HepG2 (cell line): ENCODE results near the gene UNC13D. TPM values are rescaled to one million over a fixed set of nuclear protein-coding genes. Genes with fewer than 3 reads are reported as not detected.

ENCODE experiments used
- ESRRA ChIP-seq: sonication (generic); formaldehyde crosslinking; IDR thresholded peaks from 2 replicates; pipeline ENCODE4 v1.5.1; 2020; ENCODE audit warnings: mild to moderate bottlenecking, low read depth, missing genetic modification reagents
- GATA4 ChIP-seq: sonication (generic); IDR thresholded peaks from 2 replicates; pipeline ENCODE4 v1.6.1; 2016; ENCODE audit warnings: antibody characterized with exemption, low read depth, borderline replicate concordance
- GFI1 ChIP-seq: sonication (generic); formaldehyde crosslinking; IDR thresholded peaks from 2 replicates; pipeline ENCODE4 v1.5.0; 2020; ENCODE audit warnings: missing genetic modification reagents, mild to moderate bottlenecking, borderline replicate concordance
- HOXA5 ChIP-seq: sonication (generic); formaldehyde crosslinking; IDR thresholded peaks from 2 replicates; pipeline ENCODE4 v1.4.0; 2020; ENCODE audit warnings: missing genetic modification reagents
- KLF16 ChIP-seq, 2 experiments: sonication (generic) in 1 of 2; formaldehyde crosslinking in 1 of 2; IDR thresholded peaks; 2 replicates each; pipeline versions ENCODE4 v1.6.1 to v1.8.0; 2016 to 2023; ENCODE audit warnings: missing genetic modification reagents in 2 of 2, missing compliant biosample characterization in 1 of 2
- NCOA1 ChIP-seq: sonication (generic); formaldehyde crosslinking; IDR thresholded peaks from 2 replicates; pipeline ENCODE4 v1.9.0; 2021; ENCODE audit warnings: missing genetic modification reagents
- NFYB ChIP-seq: sonication (generic); formaldehyde crosslinking; IDR thresholded peaks from 2 replicates; pipeline ENCODE4 v1.4.0; 2020; ENCODE audit warnings: missing genetic modification reagents
- NR2C2 ChIP-seq: sonication (generic); formaldehyde crosslinking; IDR thresholded peaks from 2 replicates; pipeline ENCODE4 v1.4.0; 2020; ENCODE audit warnings: missing genetic modification reagents, mild to moderate bottlenecking, moderate library complexity, borderline replicate concordance
- SALL2 ChIP-seq: sonication (generic); formaldehyde crosslinking; IDR thresholded peaks from 2 replicates; pipeline ENCODE4 v1.8.1; 2023; ENCODE audit warnings: mild to moderate bottlenecking, missing genetic modification reagents, inconsistent platforms
- SIX1 ChIP-seq: sonication (generic); formaldehyde crosslinking; IDR thresholded peaks from 2 replicates; pipeline ENCODE4 v1.4.0; 2020; ENCODE audit warnings: missing genetic modification reagents, borderline replicate concordance
- THAP11 ChIP-seq: IDR thresholded peaks from 2 replicates; pipeline ENCODE4 v1.6.1; 2016; ENCODE audit warnings: missing biosample characterization, missing genetic modification reagents
- ZBTB3 ChIP-seq: sonication (generic); formaldehyde crosslinking; IDR thresholded peaks from 2 replicates; pipeline ENCODE4 v1.4.0; 2020; ENCODE audit warnings: low read depth, mild to moderate bottlenecking, moderate library complexity, missing genetic modification reagents, borderline replicate concordance
- ZC3H4 ChIP-seq: sonication (generic); formaldehyde crosslinking; IDR thresholded peaks from 2 replicates; pipeline ENCODE4 v1.4.0; 2020; ENCODE audit warnings: missing genetic modification reagents, borderline replicate concordance
- ZMAT3 ChIP-seq: sonication (generic); formaldehyde crosslinking; conservative IDR thresholded peaks from 2 replicates; pipeline ENCODE4 v1.7.0; 2021; ENCODE audit warnings: missing genetic modification reagents
- ZNF121 ChIP-seq: sonication (generic); formaldehyde crosslinking; IDR thresholded peaks from 2 replicates; pipeline ENCODE4 v1.5.0; 2020; ENCODE audit warnings: mild to moderate bottlenecking, missing genetic modification reagents
- ZNF160 ChIP-seq: sonication (generic); formaldehyde crosslinking; IDR thresholded peaks from 2 replicates; pipeline ENCODE4 v1.8.0; 2022; ENCODE audit warnings: mild to moderate bottlenecking, inconsistent platforms, missing genetic modification reagents
- ZNF263 ChIP-seq: sonication (generic); formaldehyde crosslinking; IDR thresholded peaks from 2 replicates; pipeline ENCODE4 v1.4.0; 2020; ENCODE audit warnings: missing genetic modification reagents
- ZNF614 ChIP-seq: IDR thresholded peaks from 2 replicates; pipeline ENCODE4 v1.6.1; 2018; ENCODE audit warnings: missing biosample characterization, missing genetic modification reagents, inconsistent platforms, borderline replicate concordance
- ZNF639 ChIP-seq: conservative IDR thresholded peaks from 2 replicates; pipeline ENCODE4 v1.6.1; 2018; ENCODE audit warnings: missing genetic modification reagents
- polyA plus RNA-seq, 8 experiments: library from polyadenylated mRNA; depleted of rRNA in 3 of 8; stranded (reverse) in 7 of 8; unstranded in 1 of 8; fragments of >200 nt; fragmentation: Illumina TruSeq in 4 of 8; extraction: Trizol in 4 of 8; gene quantifications; 2 replicates each; pipeline versions ENCODE4 v1.2.1 to v1.2.3, GENCODE V29; 2011 to 2016; ENCODE audit warnings: low read depth in 4 of 8, missing spikeins in 1 of 8, mixed read lengths in 1 of 8; ENCODE audit not compliant: insufficient read depth in 1 of 8
- total RNA-seq, 5 experiments: library from RNA; depleted of rRNA; stranded (reverse); fragments of >200 nt; fragmentation: Illumina TruSeq; extraction: Trizol; gene quantifications; 2 replicates each; pipeline ENCODE4 v1.2.3, GENCODE V29; 2016; ENCODE audit warnings: low read depth in 1 of 5
- TF ChIP-seq, protein P1 (sequence below): sonication (generic); formaldehyde crosslinking; IDR thresholded peaks from 2 replicates; pipeline ENCODE4 v1.5.0; 2020; ENCODE audit warnings: mild to moderate bottlenecking, missing genetic modification reagents, borderline replicate concordance
- TF ChIP-seq, protein P2 (sequence below): sonication (generic); formaldehyde crosslinking; IDR thresholded peaks from 2 replicates; pipeline ENCODE4 v1.4.0; 2020; ENCODE audit warnings: missing genetic modification reagents

The UNC13D gene
- total and polyA plus RNA-seq, 2 of the 13 experiments (the other 11 are each of a cell fraction or from before 2014, with no cell fraction given), result 29.7 to 42.7 TPM

GRCh38 chr17:75849279-75849646 is 5.1 kb upstream of the UNC13D start (continued):
- TF ChIP-seq ZNF263 (CRISPR knock-in tag), result no peak
- no peak for TF ChIP-seq ZMAT3 (CRISPR knock-in tag)
- TF ChIP-seq, protein P1, sequence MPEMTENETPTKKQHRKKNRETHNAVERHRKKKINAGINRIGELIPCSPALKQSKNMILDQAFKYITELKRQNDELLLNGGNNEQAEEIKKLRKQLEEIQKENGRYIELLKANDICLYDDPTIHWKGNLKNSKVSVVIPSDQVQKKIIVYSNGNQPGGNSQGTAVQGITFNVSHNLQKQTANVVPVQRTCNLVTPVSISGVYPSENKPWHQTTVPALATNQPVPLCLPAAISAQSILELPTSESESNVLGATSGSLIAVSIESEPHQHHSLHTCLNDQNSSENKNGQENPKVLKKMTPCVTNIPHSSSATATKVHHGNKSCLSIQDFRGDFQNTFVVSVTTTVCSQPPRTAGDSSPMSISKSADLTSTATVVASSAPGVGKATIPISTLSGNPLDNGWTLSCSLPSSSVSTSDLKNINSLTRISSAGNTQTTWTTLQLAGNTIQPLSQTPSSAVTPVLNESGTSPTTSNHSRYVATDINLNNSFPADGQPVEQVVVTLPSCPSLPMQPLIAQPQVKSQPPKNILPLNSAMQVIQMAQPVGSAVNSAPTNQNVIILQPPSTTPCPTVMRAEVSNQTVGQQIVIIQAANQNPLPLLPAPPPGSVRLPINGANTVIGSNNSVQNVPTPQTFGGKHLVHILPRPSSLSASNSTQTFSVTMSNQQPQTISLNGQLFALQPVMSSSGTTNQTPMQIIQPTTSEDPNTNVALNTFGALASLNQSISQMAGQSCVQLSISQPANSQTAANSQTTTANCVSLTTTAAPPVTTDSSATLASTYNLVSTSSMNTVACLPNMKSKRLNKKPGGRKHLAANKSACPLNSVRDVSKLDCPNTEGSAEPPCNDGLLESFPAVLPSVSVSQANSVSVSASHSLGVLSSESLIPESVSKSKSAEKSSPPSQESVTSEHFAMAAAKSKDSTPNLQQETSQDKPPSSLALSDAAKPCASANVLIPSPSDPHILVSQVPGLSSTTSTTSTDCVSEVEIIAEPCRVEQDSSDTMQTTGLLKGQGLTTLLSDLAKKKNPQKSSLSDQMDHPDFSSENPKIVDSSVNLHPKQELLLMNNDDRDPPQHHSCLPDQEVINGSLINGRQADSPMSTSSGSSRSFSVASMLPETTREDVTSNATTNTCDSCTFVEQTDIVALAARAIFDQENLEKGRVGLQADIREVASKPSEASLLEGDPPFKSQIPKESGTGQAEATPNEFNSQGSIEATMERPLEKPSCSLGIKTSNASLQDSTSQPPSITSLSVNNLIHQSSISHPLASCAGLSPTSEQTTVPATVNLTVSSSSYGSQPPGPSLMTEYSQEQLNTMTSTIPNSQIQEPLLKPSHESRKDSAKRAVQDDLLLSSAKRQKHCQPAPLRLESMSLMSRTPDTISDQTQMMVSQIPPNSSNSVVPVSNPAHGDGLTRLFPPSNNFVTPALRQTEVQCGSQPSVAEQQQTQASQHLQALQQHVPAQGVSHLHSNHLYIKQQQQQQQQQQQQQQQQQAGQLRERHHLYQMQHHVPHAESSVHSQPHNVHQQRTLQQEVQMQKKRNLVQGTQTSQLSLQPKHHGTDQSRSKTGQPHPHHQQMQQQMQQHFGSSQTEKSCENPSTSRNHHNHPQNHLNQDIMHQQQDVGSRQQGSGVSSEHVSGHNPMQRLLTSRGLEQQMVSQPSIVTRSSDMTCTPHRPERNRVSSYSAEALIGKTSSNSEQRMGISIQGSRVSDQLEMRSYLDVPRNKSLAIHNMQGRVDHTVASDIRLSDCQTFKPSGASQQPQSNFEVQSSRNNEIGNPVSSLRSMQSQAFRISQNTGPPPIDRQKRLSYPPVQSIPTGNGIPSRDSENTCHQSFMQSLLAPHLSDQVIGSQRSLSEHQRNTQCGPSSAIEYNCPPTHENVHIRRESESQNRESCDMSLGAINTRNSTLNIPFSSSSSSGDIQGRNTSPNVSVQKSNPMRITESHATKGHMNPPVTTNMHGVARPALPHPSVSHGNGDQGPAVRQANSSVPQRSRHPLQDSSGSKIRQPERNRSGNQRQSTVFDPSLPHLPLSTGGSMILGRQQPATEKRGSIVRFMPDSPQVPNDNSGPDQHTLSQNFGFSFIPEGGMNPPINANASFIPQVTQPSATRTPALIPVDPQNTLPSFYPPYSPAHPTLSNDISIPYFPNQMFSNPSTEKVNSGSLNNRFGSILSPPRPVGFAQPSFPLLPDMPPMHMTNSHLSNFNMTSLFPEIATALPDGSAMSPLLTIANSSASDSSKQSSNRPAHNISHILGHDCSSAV, result no peak
- no peak for TF ChIP-seq HOXA5
- TF ChIP-seq ZNF614 (CRISPR knock-in tag), result no peak
- TF ChIP-seq NR2C2 (CRISPR knock-in tag), result no peak
- TF ChIP-seq SALL2, result no peak
- no peak for TF ChIP-seq ZNF121 (CRISPR knock-in tag)
- TF ChIP-seq ZC3H4 (CRISPR knock-in tag), result no peak
- TF ChIP-seq ZNF160 (CRISPR knock-in tag), result no peak
- no peak for TF ChIP-seq GFI1 (CRISPR knock-in tag)
- TF ChIP-seq KLF16 (CRISPR knock-in tag; IDR thresholded peaks at IDR 0.05), result no peak
- no peak for TF ChIP-seq ESRRA
- no peak for TF ChIP-seq SIX1
- 0 out of 2 replicates have a peak, but pooled peaks have one; percentile 8 for TF ChIP-seq NCOA1 (CRISPR knock-in tag)
- TF ChIP-seq, protein P2, sequence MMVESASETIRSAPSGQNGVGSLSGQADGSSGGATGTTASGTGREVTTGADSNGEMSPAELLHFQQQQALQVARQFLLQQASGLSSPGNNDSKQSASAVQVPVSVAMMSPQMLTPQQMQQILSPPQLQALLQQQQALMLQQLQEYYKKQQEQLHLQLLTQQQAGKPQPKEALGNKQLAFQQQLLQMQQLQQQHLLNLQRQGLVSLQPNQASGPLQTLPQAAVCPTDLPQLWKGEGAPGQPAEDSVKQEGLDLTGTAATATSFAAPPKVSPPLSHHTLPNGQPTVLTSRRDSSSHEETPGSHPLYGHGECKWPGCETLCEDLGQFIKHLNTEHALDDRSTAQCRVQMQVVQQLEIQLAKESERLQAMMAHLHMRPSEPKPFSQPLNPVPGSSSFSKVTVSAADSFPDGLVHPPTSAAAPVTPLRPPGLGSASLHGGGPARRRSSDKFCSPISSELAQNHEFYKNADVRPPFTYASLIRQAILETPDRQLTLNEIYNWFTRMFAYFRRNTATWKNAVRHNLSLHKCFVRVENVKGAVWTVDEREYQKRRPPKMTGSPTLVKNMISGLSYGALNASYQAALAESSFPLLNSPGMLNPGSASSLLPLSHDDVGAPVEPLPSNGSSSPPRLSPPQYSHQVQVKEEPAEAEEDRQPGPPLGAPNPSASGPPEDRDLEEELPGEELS (CRISPR knock-in tag), result no peak
- no peak for TF ChIP-seq ZBTB3
- no peak for TF ChIP-seq ZNF639
- TF ChIP-seq GATA4, result no peak
- TF ChIP-seq THAP11 (CRISPR knock-in tag), result no peak
- no peak for TF ChIP-seq NFYB
